ENCODE results near the gene B9D2.

- TF ChIP-seq, protein P1, sequence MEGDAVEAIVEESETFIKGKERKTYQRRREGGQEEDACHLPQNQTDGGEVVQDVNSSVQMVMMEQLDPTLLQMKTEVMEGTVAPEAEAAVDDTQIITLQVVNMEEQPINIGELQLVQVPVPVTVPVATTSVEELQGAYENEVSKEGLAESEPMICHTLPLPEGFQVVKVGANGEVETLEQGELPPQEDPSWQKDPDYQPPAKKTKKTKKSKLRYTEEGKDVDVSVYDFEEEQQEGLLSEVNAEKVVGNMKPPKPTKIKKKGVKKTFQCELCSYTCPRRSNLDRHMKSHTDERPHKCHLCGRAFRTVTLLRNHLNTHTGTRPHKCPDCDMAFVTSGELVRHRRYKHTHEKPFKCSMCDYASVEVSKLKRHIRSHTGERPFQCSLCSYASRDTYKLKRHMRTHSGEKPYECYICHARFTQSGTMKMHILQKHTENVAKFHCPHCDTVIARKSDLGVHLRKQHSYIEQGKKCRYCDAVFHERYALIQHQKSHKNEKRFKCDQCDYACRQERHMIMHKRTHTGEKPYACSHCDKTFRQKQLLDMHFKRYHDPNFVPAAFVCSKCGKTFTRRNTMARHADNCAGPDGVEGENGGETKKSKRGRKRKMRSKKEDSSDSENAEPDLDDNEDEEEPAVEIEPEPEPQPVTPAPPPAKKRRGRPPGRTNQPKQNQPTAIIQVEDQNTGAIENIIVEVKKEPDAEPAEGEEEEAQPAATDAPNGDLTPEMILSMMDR (IDR thresholded peaks at IDR 0.05), result no peak
- no peak for TF ChIP-seq POLR2AphosphoS5 (IDR thresholded peaks at IDR 0.05)
- no peak for TF ChIP-seq POLR2A (IDR thresholded peaks at IDR 0.05)
Measured at GRCh38 chr19:41318696-41319499, 45.1 kb downstream of the B9D2 start.

All from breast epithelium (tissue), 3 donors.